Liver (tissue), 3 donors: Measurements from ENCODE around the gene SCAI.

Experiments used
- ATF3 ChIP-seq: IDR thresholded peaks from 2 replicates; pipeline ENCODE4 v1.6.1; 2016; ENCODE audit warnings: antibody characterized with exemption
- CTCF ChIP-seq: fragments of 150-350 bp; IDR thresholded peaks from 2 replicates; pipeline ENCODE4 v1.5.1; 2017; ENCODE audit warnings: improper control_type of control experiment, low read depth, low read length; ENCODE audit not compliant: missing input control
- EGR1 ChIP-seq, 2 donors: IDR thresholded peaks; 2 replicates each; pipeline ENCODE4 v1.6.1; 2016 to 2018; ENCODE audit warnings: antibody characterized with exemption in 2 of 2, low read depth in 2 of 2
- HNF4A ChIP-seq, 2 donors: conservative IDR thresholded peaks; 2 replicates each; pipeline ENCODE4 v1.6.1; 2016; ENCODE audit warnings: antibody characterized with exemption in 2 of 2, mild to moderate bottlenecking in 2 of 2
- JUND ChIP-seq, 2 donors: IDR thresholded peaks; 2 replicates each; pipeline ENCODE4 v1.6.1; 2016; ENCODE audit warnings: antibody characterized with exemption in 2 of 2
- RAD21 ChIP-seq, 2 donors: IDR thresholded peaks; 2 replicates each; pipeline ENCODE4 v1.6.1; 2016; ENCODE audit warnings: antibody characterized with exemption in 2 of 2, mild to moderate bottlenecking in 2 of 2
- REST ChIP-seq: IDR thresholded peaks from 2 replicates; pipeline ENCODE4 v1.6.1; 2016; ENCODE audit warnings: antibody characterized with exemption, mild to moderate bottlenecking
- TAF1 ChIP-seq: conservative IDR thresholded peaks from 2 replicates; pipeline ENCODE4 v1.6.1; 2016; ENCODE audit warnings: antibody characterized with exemption, mild to moderate bottlenecking
- YY1 ChIP-seq: IDR thresholded peaks from 2 replicates; pipeline ENCODE4 v1.6.1; 2016; ENCODE audit warnings: antibody characterized with exemption, mild to moderate bottlenecking
- donor health status: healthy.
- donor health status: healthy.

- TF ChIP-seq CTCF (no peak), EGR1 (IDR thresholded peaks at IDR 0.05; ENCODE audit: low read depth in 2 of 2) (no peak), REST (no peak), TAF1 (no peak), RAD21 (IDR thresholded peaks at IDR 0.05) (no peak), JUND (IDR thresholded peaks at IDR 0.05) (no peak), ATF3 (no peak), HNF4A (conservative IDR thresholded peaks at IDR 0.05) (no peak), YY1 (no peak)
Observed at GRCh38 chr9:124906966-124907365, 236.4 kb downstream of the SCAI start.
